Bronchial epithelial cell (primary cell): ENCODE data around the gene CSDE1. TPM values are rescaled to one million over a fixed set of nuclear protein-coding genes. Genes with fewer than 3 reads are reported as not detected.
A peak's percentile ranks its signal among the peaks of the same experiment; 100 is the strongest.

Experiments used
- DNase-seq: peaks from one replicate; pipeline ENCODE4 v3.0.0-alpha.2; 2010; ENCODE audit warnings: low read depth
- FAIRE-seq: peaks from 2 replicates; lab custom pipeline; 2011; peaks lifted over from hg19 to GRCh38; lab: Jason Lieb, UNC
- H3K27me3 ChIP-seq: 2 replicates; pipeline ENCODE4 v1.5.1; 2011; ENCODE audit warnings: low read length; ENCODE audit not compliant: control insufficient read depth, insufficient read depth
- H3K36me3 ChIP-seq: 2 replicates; pipeline ENCODE4 v1.5.1; 2011; ENCODE audit warnings: low read length; ENCODE audit not compliant: control insufficient read depth, insufficient read depth
- H3K4me3 ChIP-seq: 2 replicates; pipeline ENCODE4 v1.5.1; 2011; ENCODE audit warnings: mild to moderate bottlenecking, low read depth, low read length, control low read depth
- total RNA-seq: library from RNA; depleted of rRNA; stranded (reverse); fragments of >200 nt; gene quantifications from 2 replicates; pipeline ENCODE4 v1.2.1, GENCODE V29; 2014
- TF ChIP-seq, protein P1 (sequence below): IDR thresholded peaks from 2 replicates; pipeline ENCODE4 v1.5.1; 2011; ENCODE audit warnings: mild to moderate bottlenecking, moderate library complexity, low read length, control low read depth, inconsistent platforms; ENCODE audit not compliant: insufficient read depth, severe bottlenecking

The CSDE1 gene
- total RNA-seq, 1 donor from 2014 or later, result 875 TPM

DNA sequence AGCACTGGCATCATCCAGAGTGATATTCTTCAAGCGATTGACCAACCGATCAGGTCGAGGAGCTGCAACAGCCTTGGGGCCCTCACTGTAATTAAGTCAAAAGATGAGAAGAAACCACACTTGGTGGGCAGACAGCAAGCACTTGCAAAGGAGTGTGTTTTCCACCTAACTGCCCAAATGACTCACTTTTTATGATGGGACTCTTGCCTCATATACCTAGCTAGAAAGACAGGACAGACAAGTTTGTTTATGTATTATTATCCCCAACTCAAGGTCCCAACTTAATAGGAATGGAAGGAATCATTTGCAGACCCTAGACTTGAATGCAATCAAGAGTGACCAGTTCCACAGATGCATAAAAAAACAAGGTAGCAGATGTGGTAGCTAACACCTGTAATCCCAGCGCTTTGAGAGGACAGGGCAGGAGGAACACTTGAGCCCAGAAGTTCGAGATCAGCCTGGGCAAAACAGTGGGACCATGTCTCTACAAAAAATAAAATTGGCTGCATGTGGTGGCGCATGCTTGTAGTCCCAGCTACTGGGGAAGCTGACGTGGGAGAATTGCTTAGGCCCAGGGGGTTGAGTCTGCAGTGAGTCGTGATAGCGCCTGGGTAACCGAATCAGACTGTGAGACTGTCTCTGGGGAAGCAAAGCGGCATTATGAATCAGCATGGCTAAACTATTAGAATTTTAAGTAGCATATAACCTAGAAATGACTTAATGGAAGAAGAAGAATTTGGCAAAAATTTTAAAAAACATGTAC, 38.9 kb downstream of the CSDE1 start:
- DNase-seq, result peak; percentile 75
- Histone ChIP-seq H3K4me3 (no peak overlapping the region), H3K27me3 (no peaks in the 10 kb centered on the region), H3K36me3 (peaks cover 8% of the 10 kb centered on the region)
- FAIRE-seq, result no peak
- TF ChIP-seq, protein P1, sequence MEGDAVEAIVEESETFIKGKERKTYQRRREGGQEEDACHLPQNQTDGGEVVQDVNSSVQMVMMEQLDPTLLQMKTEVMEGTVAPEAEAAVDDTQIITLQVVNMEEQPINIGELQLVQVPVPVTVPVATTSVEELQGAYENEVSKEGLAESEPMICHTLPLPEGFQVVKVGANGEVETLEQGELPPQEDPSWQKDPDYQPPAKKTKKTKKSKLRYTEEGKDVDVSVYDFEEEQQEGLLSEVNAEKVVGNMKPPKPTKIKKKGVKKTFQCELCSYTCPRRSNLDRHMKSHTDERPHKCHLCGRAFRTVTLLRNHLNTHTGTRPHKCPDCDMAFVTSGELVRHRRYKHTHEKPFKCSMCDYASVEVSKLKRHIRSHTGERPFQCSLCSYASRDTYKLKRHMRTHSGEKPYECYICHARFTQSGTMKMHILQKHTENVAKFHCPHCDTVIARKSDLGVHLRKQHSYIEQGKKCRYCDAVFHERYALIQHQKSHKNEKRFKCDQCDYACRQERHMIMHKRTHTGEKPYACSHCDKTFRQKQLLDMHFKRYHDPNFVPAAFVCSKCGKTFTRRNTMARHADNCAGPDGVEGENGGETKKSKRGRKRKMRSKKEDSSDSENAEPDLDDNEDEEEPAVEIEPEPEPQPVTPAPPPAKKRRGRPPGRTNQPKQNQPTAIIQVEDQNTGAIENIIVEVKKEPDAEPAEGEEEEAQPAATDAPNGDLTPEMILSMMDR, result no peak

- peaks cover 18% of the 10 kb centered on the region for H3K36me3 ChIP-seq
- no peak for FAIRE-seq
- H3K27me3 ChIP-seq, result no peaks in the 10 kb centered on the region
- TF ChIP-seq, protein P1, result no peak
- peak within 1 kb of the TSS; percentile 92 for H3K4me3 ChIP-seq
- DNase-seq, result peak; percentile 77
These were observed 41.2 kb downstream of the CSDE1 start, which contains the start of gene NRAS for GRCh38 chr1:114716304-114717170. Gene NRAS, minus strand, starts transcription at chr1:114716771. Its CDS starts 611 bp downstream, at chr1:114716160.

- FAIRE-seq, result no peak
These were observed 41.9 kb downstream of the CSDE1 start for GRCh38 chr1:114715952-114716303.

GRCh38 chr1:114712977-114713376, 44.8 kb downstream of the CSDE1 start:
- H3K27me3 ChIP-seq, result no peaks in the 10 kb centered on the region
- DNase-seq, result no peak
- TF ChIP-seq, protein P1, result no peak
- no peak for FAIRE-seq
- H3K36me3 ChIP-seq, result peaks cover 15% of the 10 kb centered on the region
- no peak overlapping the region for H3K4me3 ChIP-seq

More at GRCh38 chr1:114715952-114716303, 41.9 kb downstream of the CSDE1 start:
- Histone ChIP-seq H3K36me3 (peaks cover 18% of the 10 kb centered on the region), H3K27me3 (no peaks in the 10 kb centered on the region), H3K4me3 (peak overlapping the region; percentile 92)
- DNase-seq, result peak; percentile 15
- TF ChIP-seq, protein P1, result no peak

DNA sequence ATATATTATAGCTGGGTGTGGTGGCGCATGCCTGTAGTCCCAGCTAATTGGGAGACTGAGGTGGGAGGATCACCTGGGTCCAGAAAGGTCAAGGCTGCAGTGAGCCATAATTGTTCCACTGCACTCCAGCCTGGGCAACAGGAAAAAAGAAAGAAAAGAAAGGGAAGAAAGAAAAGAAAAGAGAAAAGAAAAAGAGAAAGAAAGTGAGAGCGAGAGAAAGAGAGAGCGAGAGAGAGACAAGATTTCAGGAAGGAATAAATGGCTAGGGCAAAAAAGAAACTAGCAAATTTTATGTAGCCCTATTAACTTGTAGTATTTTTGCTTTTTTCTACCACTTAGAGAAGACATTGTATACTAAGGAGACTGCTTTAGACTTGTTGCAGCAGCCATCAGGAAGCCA, 47.4 kb downstream of the CSDE1 start:
- no peak for FAIRE-seq
- no peaks in the 10 kb centered on the region for H3K27me3 ChIP-seq
- no peak overlapping the region for H3K4me3 ChIP-seq
- TF ChIP-seq, protein P1, result no peak
- peaks cover 19% of the 10 kb centered on the region for H3K36me3 ChIP-seq
- no peak for DNase-seq
